NCI-H2107 treated with DMSO at 0.1 percent for 48 hours (cell line): ENCODE measurements around the gene ADAMTS14.

Source experiments
- DNase-seq: peaks from one replicate; lab custom pipeline; 2025; ENCODE audit not compliant: unreplicated experiment; lab: John Stamatoyannopoulos, UW

The ADAMTS14 gene

DNA sequence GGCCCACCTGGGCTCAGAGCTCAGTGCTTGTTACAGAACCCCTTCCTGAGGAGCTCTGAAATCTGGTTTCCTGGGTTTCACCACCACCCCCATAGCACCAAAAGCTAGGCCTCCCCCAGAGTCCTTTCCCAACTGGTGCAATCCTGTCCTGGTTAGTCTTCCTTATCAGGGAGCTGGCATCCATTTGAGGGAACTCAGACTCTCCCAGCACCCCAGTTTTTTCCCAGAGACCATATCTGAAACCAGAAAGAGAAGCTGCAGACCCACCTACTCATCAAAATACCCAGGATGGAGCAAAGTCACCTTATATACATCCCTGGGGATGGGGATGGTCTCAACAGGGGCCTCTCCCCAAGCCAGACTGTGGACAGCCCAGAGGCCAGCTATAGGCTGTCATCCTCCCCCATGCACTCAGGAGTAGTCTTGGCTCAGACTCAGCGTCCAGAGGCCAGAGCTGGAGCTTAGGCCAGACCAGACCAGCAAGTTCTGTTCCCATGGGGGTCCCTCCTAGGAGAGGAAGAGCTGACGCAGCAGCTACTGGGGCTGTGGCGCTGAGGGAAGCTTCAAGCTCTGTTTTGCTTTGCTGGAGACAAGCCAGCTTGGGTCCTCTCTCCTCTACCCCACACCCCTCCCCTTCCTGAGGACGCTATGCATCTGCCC lies 109.9 kb downstream of the ADAMTS14 start:
- DNase-seq, result no peak

DNA sequence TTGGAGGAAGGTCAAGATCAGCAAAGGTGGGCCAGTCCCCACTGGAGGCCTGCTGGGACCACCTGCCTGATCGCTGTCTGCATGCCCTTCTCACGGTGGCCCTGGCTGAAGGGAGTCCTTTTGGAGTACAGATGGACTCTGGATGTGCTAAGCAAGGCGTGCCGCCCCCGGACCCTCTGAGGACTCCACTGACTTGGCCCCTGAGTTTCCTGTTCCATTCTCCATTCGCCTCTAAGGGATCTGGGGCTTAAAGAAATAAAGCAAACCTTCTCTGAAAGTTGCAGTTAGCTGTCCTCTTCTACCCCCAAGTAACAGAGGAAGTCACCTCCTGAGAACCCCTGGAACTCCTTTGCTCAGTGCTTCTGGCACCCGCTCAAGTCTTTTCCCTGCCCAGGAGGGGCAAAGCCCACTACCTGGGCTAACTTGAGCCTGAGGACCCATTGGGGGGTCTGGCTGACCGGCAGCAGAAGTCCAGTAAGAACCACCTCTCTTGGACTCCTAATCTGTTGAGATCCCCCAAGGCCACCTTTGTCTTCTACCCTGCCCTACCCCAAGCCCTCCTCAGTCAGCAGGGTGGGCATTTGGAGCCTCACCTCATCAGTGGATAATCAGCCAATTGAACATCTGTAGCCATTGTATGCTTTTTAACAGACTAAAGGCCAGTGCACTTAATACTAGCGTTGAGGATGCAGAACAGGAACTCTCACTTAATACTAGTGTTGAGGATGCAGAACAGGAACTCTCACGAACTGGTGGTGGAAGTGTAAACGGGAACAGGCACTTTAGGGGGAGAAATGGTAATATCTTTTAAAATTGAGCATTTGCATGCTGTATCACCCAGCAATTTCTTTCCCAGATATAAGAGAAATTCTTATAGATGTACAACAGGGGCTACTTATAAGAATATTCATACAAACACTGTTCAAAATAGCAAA lies 110.7 kb downstream of the ADAMTS14 start:
- no peak for DNase-seq

DNA sequence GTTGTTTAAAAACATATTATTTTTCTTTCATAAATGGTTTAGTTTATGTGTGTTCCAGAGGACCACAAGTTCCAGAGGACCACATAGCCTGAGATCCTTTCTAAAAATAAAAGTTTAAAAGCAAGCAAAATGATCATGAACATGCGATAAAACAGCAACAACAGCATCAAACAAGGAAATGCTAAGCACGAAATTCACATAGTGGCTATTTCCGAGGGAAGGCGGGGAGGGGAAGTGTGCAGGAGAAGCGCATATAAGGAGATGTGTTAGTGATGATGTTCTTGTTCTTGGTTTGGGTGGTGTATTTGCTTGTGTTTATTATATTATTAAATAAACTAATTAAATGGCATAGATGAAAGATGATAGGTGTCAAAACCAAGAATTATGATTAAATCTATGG lies 111.7 kb downstream of the ADAMTS14 start:
- DNase-seq, result no peak

DNA sequence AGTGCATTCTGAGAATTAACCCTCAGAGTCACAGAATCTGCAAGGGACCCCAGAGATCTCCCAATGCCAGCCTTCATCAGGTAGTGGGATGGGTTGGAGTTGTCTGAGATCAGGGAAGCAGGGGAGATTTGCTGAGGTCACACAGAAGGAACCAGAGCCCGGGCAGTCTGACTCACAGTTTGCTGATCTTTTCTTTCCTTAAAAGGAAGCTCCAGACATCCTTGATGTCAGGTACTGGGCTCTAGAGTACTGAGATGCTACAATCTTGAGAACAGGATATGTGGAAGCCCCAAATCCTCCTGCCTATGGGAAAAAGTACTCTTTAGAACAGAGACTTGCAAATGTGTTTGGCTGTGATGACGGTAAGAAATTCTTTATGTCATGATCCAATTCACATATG lies 112.2 kb downstream of the ADAMTS14 start:
- DNase-seq, result no peak

DNA sequence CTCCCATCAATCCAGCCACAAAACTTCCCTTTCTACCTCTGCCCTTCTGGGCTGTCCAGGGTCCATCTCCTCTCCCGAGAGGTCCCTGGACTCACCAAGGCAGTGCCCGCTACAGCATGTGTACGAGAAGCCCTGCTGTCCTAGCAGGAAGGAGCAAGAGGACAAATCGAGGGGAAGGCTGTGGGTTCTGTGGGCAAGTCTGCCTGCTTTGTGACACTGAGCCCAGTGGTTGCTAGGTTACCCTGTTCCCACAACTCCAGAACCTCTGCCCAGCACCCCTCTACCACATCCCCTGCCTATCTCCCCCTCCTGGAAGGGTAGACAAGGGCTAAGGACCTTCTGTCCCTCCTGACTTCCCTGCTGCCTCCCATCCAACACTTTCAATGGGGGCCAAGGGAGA lies 112.9 kb downstream of the ADAMTS14 start, which contains the start of gene TBATA:
TSS of gene TBATA (minus strand) at position 188 of the 400 bp plus-strand sequence. CDS start 1,998 bp downstream, outside the sequence.
- DNase-seq, result no peak

DNA sequence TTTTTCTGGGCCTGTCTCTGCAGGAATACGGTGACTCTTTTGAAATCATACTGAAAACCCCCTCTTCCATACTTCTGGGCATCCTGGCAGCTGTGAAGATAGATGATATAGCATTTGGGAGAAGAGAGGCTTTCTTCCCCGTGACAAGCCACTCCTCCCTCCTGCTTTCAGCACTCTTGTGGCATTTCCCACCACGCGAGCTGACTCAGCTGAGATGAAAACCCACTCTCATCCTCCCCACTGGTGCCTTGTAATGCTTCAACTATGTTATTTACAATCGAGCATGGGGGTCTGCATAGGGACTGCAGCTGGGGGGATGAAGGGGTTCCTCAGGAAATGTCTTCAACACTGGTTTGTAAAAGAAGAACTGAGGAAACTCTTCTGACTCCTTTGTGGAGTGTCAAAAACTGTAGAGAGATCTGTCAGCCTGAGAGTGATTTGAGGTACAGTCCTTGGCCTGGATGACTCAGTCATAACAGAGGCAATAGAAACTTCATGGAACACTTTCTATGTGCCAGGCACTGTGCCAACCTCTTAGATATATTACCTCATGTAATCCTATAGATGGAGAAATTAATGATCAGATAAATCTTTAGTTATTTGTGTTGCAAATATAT lies 114.6 kb downstream of the ADAMTS14 start:
- DNase-seq, result no peak

DNA sequence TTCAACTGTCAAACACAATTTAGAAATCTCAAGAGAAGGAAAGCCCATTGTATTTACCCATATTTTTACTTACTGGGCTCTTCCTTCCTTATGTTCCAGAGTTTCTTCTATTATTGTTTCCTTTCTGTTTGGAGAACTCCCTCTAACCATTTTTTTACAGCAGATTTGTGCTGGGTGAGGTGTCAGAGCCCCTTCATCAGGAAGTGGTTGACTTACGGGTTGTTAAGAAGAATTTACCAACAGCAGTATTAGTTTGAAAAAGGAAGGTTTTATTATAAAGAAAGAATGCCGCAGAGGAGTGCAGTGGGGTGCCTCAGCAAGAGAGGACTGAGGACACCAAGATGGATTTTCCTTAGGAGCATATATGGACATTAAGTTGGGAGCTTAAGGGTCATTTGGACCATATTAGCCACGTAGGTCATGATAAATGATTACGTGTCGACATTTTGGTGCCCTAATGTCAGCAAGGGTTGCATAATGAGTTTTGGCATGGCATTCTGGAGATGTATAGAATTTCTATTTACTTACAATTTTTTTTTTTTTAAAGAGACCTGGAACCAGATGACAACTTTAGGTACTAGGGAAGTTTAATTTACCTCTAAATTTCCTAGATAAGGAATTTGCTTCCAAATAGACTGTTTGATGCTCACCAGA lies 119.2 kb downstream of the ADAMTS14 start:
- DNase-seq, result no peak

DNA sequence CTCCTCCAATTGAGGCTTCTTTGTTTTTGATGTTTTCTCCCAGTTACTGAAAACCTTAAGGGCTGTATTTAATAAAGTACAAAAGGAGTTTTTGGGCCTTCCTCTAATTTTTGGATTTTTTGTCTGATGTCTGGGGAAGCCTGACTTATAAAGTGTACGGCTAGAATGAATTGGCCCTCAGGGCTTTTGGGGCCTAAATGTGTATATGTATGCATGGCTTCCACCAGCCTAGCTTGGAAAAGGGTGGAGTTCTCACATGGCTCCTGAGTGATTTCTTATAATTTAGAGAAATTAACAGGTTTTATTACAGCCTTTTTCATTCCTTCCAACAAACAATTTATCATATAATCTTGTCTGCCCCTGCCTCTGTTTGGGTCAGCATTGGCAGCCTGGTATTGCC lies 123.3 kb downstream of the ADAMTS14 start:
- DNase-seq, result no peak

DNA sequence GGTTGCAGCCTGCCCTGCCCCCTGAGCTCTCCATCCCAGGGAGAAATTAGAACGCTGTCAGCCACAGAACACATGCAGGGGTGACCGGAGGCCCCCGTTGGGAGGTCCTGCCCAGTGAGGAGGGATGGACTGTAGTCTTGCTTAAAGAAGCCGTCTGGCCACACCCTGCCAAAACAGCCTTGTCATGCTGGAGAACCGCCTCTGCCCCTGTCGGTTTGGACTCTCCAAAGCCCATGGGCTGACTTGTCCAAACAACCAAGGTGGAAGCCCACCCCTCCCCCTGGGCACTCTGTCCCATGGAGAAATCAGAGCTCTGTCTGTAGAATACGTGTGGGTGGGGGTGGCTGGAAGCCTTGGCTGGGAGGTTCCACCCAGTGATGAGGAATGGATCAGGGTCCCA lies 125.5 kb downstream of the ADAMTS14 start:
- DNase-seq, result no peak

DNA sequence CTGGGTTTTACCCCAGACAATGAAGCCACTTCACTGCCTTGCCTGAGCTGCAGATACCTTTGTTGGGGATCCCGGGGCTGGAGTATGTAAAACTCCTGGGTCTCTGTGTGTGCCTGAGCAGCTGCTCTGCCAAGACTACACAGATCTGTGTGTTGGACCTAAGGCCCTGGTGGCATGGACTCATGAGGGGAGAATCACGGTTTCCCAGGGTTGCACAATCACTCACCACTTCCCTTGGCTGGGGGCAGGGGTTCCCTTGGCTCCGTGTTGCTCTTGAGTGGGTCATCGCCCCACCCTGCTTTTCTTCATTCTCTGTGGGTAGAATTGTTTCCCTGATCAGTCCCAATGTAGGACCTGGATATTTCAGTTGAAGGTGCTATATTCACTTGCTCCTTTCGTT lies 126.8 kb downstream of the ADAMTS14 start:
- no peak for DNase-seq

DNA sequence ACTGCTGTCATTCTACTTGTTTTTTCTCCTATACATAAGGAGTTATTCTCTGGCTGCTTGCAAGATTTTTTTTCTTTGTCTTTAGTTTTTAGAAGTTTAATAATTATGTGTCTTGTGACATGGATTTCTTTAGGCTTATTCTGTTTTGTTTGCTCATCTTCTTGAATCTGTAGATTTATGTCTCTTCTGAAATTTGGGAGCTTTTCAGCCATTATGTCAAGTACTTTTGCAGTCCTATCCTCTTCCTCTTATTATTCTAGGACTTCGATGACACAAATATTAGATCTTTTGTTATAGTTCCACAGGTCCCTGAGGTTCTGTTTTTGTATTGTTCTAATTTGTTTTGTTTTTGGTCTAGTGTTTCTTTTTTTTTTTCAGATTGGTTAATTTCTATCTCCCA lies 129.5 kb downstream of the ADAMTS14 start:
- DNase-seq, result no peak

DNA sequence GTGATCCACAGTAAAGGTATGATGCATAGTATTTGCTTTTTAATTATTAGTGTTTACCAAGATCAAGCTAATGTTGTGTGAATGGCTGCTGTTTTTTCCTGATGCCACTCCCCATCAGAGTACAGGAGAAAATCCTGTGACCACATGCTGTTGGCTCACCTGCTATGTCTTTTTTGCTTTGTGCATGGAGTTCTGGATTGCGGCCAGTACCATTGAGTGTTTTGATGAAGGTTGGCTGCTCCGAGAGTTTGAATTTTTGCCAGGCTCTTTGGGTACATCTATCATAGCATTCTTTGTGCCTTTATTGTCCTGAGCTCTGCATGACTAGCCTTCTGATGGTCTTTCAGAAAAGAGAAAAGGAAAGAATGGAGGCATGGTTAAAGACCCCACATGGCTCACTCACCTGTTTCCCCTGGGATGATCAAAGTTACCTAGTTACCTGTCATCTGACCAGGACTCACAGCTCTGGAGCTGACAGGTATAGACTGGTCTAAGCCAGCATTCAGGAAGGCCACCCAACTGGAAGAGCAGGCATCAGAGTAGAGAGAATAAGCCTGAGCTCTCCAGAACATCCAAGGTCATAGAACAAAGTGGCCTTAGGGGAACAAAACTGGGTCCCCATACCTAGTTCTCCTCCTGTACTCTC lies 131.6 kb downstream of the ADAMTS14 start:
- peak; percentile 85 for DNase-seq

DNA sequence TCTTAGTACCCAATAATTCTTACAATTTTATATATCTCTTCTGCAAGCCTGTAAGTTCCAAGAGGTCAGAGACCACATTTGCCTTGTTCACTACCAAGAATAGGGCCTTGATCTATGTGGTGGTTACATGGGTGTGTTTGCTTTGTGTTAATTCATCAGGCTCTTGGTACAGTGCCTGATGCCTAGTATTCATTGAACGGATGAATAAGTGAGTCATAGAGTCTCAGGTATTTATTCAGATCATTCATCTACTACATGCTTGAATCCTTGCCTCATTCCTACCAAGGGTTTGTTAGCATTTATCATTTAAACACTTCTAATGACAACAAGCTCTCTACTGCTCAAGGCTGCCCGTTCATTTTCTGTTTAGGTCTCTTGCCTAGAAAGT lies 132.1 kb downstream of the ADAMTS14 start:
- no peak for DNase-seq

DNA sequence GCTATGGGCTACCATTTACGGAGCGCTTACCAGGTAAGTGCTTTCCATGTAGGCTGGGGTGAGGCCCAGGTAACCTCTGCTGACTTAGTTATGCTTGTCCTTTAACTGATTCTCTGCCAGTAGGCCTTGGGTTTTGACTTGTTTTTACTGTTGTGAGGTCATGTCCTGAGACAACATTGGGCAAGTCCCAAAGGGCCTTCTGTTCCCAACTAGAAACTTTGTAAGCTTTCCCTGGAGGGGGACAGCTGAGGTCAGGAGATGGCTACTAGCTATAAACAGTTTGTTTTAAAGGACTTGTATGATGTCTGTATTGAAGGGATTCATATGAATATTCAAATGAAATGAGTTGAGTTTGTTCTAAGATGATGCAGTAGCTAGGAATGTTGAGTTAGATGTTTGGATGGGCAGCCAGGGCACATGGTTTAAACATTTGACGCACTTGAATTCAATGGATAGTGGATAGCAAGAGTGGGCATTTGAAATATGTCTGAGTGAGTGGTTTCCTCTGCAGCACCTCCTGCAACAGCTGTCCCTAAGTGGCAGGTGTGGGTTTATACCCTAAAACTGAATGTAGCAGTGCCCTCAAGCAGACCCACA lies 133.4 kb downstream of the ADAMTS14 start:
- DNase-seq, result no peak

DNA sequence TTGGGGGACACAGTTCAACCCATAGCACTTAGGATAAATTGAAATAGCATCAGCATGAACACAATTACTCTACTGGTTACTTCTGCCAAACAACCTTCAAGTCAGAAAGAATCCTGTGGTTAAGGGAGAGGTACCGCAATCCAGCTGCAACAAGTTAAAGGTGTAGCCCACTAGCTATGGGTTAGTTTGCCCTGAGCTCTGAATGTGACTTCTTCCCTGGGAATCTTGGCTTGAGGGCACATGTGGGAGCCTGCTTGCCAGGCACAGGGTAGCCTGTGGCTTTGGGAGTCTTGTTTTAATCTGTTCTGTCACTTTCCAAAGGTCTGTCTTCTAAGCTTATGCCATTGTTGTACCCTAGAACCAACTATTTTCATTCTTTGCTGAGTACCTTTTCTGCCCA lies 134.5 kb downstream of the ADAMTS14 start:
- DNase-seq, result no peak

DNA sequence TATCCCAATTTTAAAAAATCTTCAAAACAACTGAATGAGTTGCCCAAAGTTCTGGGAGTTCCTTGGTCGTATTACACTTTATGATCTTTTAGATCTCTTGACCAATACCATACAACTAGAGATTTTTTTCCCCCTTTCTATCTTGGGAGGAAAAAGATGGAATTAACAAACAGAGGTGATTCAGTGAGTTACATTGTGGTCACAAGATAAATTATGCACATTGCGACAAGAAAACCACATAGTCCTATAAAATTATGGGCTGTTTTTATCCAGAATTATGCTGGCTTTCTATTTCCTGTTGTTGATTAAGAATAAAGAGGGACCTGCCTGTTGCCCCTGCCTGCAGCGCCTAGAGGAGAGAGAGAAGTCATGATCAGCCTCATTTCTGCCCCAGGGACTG lies 135.2 kb downstream of the ADAMTS14 start:
- no peak for DNase-seq

DNA sequence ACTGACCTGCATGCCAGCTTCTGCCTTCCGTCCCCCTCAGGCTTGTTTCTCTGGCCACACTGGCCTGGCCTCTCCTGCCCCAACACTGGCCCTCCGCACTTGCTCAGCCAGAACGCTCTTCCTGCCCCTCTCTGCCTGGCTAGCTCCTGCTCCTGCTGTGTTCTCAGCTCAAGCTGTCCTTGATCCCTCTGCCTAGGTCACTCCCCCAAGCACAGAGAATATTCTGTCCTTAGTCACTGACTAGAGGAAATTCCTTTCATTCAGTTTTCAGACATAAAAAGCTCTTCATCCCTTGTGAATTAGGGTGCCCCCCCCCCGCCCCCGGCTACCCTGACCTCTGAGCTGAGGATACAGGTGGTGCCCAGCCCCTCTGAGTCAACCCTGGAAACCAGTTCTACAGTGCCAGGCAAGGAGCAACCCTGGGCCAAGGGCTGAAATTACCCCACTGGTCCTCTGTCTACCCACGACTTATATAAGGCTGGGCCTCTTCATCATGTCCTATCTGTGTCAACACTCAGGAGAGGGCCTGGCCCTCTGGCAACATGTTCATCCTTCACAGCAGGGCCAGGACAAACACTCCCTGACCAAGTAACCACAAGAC lies 136.8 kb downstream of the ADAMTS14 start:
- no peak for DNase-seq

DNA sequence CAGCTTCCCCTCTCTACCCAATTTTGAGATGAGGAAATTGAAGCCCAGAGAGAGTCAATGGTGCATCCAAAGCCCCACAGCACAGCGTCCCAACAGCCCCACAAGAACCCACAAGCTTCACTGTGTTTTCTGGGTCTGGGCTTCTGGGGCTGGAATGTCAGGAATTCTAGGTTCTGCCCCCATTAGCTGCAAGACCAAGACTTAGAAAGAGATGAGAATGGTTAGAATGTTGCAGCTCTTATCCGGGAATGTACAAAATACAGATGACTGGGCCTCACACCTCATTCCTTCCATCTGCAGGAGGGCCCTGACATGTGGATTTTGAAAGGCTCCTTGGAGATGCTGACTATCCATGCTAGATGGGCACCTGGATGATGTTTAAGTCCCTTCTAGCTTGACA lies 137.4 kb downstream of the ADAMTS14 start:
- no peak for DNase-seq

DNA sequence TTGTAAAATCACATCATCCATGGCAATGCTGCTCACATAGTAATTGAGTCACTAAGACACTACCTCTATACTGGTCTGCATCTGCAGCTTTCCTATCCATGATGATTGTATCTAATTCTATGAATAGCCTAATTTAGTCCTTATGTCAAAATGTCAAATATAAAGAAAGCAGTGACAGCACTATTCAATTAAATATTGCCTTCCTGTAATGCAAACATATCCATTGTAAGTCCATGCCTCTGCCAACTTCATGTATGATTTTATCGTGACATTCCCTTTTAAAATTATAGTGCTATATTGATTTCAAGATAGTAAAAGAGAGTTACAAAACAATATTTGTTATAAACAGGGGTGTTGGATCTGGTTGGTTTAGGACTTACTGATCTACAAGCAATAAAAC lies 138.7 kb downstream of the ADAMTS14 start:
- DNase-seq, result no peak

DNA sequence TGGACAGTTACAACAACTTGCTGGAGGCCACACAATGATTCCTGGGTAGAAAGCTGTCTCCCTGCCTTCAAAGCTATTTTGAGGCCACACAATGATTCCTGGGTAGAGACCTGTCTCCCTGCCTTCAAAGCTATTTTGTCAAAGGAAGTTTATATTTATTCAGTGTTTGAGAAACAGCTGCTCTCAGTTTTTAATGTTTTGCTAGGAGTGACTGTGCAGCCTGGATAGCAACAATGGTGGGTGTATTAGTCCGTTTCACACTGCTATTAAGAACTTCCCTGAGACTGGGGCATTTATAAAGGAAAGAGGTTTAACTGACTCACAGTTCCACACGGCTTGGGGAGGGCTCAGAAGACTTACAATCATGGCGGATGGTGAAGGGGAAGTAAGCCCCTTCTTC lies 139.6 kb downstream of the ADAMTS14 start:
- DNase-seq, result no peak
